Activated CD4-positive, alpha-beta T cell treated with anti-CD3 and anti-CD28 coated beads for 1 hour (primary cell): ENCODE measurements around the gene SRRM3.
A peak's percentile ranks its signal among the peaks of the same experiment; 100 is the strongest.
"Not testable (repeated sequence)": the region's sequence is repeated elsewhere in the genome, so short reads cannot be mapped to it uniquely, and the experiment has no call there.

Source experiments
- DNase-seq: peaks from one replicate; pipeline ENCODE4 v3.0.0-alpha.2; 2020

SRRM3 gene

GRCh38 chr7:76201732-76202665 is at the start of gene SRRM3:
Gene SRRM3 (plus strand): TSS chr7:76201896. CDS start chr7:76235067, 33,171 bp downstream.
- peak; percentile 69 for DNase-seq

GRCh38 chr7:76151932-76152331 is 49.8 kb upstream of the SRRM3 start:
- no peak for DNase-seq

GRCh38 chr7:76153571-76154230 is 48.0 kb upstream of the SRRM3 start:
- not testable (repeated sequence) for DNase-seq

- DNase-seq, result no peak
These were observed 45.8 kb upstream of the SRRM3 start for GRCh38 chr7:76155938-76156337.

- not testable (repeated sequence) for DNase-seq
These were observed 44.6 kb upstream of the SRRM3 start for GRCh38 chr7:76156992-76157685.

- DNase-seq, result not testable (repeated sequence)
These were observed 43.3 kb upstream of the SRRM3 start for GRCh38 chr7:76158416-76158815.

GRCh38 chr7:76162416-76163170 is 39.1 kb upstream of the SRRM3 start:
- not testable (repeated sequence) for DNase-seq

- not testable (repeated sequence) for DNase-seq
These were observed 37.9 kb upstream of the SRRM3 start for GRCh38 chr7:76163812-76164211.

- DNase-seq, result no peak
These were observed 36.4 kb upstream of the SRRM3 start for GRCh38 chr7:76165106-76165972.

- DNase-seq, result no peak
These were observed 35.7 kb upstream of the SRRM3 start for GRCh38 chr7:76165973-76166403.

- peak; percentile 87 for DNase-seq
These were observed 35.1 kb upstream of the SRRM3 start for GRCh38 chr7:76166404-76167255.

GRCh38 chr7:76173566-76174205 is 28.0 kb upstream of the SRRM3 start:
- no peak for DNase-seq

- DNase-seq, result not testable (repeated sequence)
These were observed 24.7 kb upstream of the SRRM3 start for GRCh38 chr7:76176951-76177350.

GRCh38 chr7:76179686-76180085 is 22.0 kb upstream of the SRRM3 start:
- no peak for DNase-seq

GRCh38 chr7:76182225-76182960 is 19.3 kb upstream of the SRRM3 start:
- DNase-seq, result no peak

- DNase-seq, result no peak
These were observed 16.4 kb upstream of the SRRM3 start for GRCh38 chr7:76185187-76185896.

GRCh38 chr7:76187272-76187671 is 14.4 kb upstream of the SRRM3 start:
- DNase-seq, result no peak

GRCh38 chr7:76189276-76189675 is 12.4 kb upstream of the SRRM3 start:
- no peak for DNase-seq
